ENCODE measurements around the gene ABTB2. TPM values are rescaled to one million over a fixed set of nuclear protein-coding genes. Genes with fewer than 3 reads are reported as not detected.

ABTB2 gene
- total and polyA plus RNA-seq, 12 donors = 2.5 to 19.1 (median 14.2) TPM

GRCh38 chr11:34239465-34240149 is 118.2 kb downstream of the ABTB2 start:
- Histone ChIP-seq H3K4me1 (peaks cover 4 to 32% (median 25%) of the 10 kb centered on the region in 9 donors), H3K27me3 (no peaks in the 10 kb centered on the region), H3K27ac (no peak overlapping the region), H3K36me3 (no peaks in the 10 kb centered on the region), H3K9me3 (no peaks in the 10 kb centered on the region), H3K4me3 (no peak overlapping the region)
- ATAC-seq = no peak
- TF ChIP-seq CTCF (IDR thresholded peaks at IDR 0.05) = no peak
- intact Hi-C loops (cut with DNase I) = loop anchor here in 1 of 10 donors (5.0 kb wide), 1 partner anchor 47 kb away; no protein-coding TSS in a partner anchor
- WGBS, 2 donors = 85 to 91% methylated on average over 5 of the region's 5 CpGs
- DNase-seq = no peak

- no peak for DNase-seq
- intact Hi-C loops (cut with DNase I) = no loop called here
- no peaks in the 10 kb centered on the region for H3K36me3 ChIP-seq
- H3K4me1 ChIP-seq = peaks cover 0 to 27% (median 20%) of the 10 kb centered on the region in 9 donors
- no peaks in the 10 kb centered on the region for H3K27me3 ChIP-seq
- no peaks in the 10 kb centered on the region for H3K9me3 ChIP-seq
- H3K4me3 ChIP-seq = no peak overlapping the region
- WGBS, 2 donors = 69 to 83% methylated on average over 6 of the region's 6 CpGs
- TF ChIP-seq CTCF (IDR thresholded peaks at IDR 0.05) = no peak
- no peak for ATAC-seq
- no peak overlapping the region for H3K27ac ChIP-seq
Measured at GRCh38 chr11:34238966-34239365, 118.8 kb downstream of the ABTB2 start.

- H3K9me3 ChIP-seq = no peaks in the 10 kb centered on the region
- H3K36me3 ChIP-seq = no peaks in the 10 kb centered on the region
- H3K27ac ChIP-seq = no peak overlapping the region
- ATAC-seq (peak in 1 of 8 donors; percentile 36), DNase-seq (no peak)
- 93% methylated on average over 10 of the region's 11 CpGs for WGBS, 2 donors
- H3K27me3 ChIP-seq = no peaks in the 10 kb centered on the region
- H3K4me3 ChIP-seq = no peak overlapping the region
- TF ChIP-seq CTCF (IDR thresholded peaks at IDR 0.05) = no peak
- intact Hi-C loops (cut with DNase I) = no loop called here
- peaks cover 0 to 23% (median 18%) of the 10 kb centered on the region in 9 donors for H3K4me1 ChIP-seq
Measured at GRCh38 chr11:34238533-34238932, 119.3 kb downstream of the ABTB2 start.

GRCh38 chr11:34236572-34236971 is 121.2 kb downstream of the ABTB2 start:
- Histone ChIP-seq H3K36me3 (no peaks in the 10 kb centered on the region), H3K4me3 (no peak overlapping the region), H3K27ac (no peak overlapping the region), H3K9me3 (no peaks in the 10 kb centered on the region), H3K4me1 (peaks cover 0 to 15% (median 4%) of the 10 kb centered on the region in 9 donors), H3K27me3 (no peaks in the 10 kb centered on the region)
- DNase-seq (no peak), ATAC-seq (no peak)
- 62 to 66% methylated on average over 9 of the region's 9 CpGs for WGBS, 2 donors
- intact Hi-C loops (cut with DNase I) = no loop called here
- TF ChIP-seq CTCF (IDR thresholded peaks at IDR 0.05) = no peak
